ENCODE data around the gene TACSTD2. TPM values are rescaled to one million over a fixed set of nuclear protein-coding genes. Genes with fewer than 3 reads are reported as not detected.

The TACSTD2 gene
- total RNA-seq, 1 experiment from 2014 or later: not detected

DNA sequence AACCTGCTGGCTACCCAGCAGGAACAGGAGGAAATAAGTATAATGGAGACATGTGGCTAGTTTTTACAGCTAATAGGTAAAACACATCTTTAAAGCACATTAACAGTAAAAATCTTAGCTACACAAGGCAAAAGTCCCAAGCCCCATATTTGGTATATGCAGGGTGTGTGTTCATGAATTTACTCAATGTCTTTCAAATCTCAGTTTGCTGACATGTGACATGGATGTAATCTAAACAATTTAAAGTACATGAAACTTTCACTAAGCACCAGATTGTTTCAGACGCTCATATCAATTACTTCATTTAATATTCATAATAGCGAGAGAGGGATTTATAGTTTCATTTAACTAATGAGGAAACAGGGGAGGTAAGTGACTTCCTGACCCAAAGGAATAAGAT, 3.9 kb downstream of the TACSTD2 start:
- intact Hi-C loops (cut with micrococcal nuclease; ENCODE audit: unreplicated experiment): no loop called here
- H3K4me1 ChIP-seq (ENCODE audit: insufficient read depth, low read length, poor library complexity, severe bottlenecking): no peaks in the 10 kb centered on the region
- H3K4me3 ChIP-seq (ENCODE audit: low read depth, low read length, poor library complexity, severe bottlenecking): no peak overlapping the region
- POLR2A ChIA-PET (ENCODE audit: low non-redundant PET): no interaction called here
- no TSS peak for BruUV-seq (replicated peaks)
- no peak overlapping the region for H3K27ac ChIP-seq (ENCODE audit: low read depth, low read length, poor library complexity, severe bottlenecking)
- no peaks in the 10 kb centered on the region for H3K9me3 ChIP-seq (ENCODE audit: low read depth, low read length, poor library complexity, severe bottlenecking)
- no peaks in the 10 kb centered on the region for H3K36me3 ChIP-seq (ENCODE audit: insufficient read depth, low read length, poor library complexity, severe bottlenecking)
- CTCF ChIA-PET: no interaction called here
- peaks cover 67% of the 10 kb centered on the region for H3K27me3 ChIP-seq (replicated peaks; ENCODE audit: insufficient read depth, low read depth, low read length, poor library complexity)
- TF ChIP-seq EZH2 (IDR thresholded peaks at IDR 0.05; ENCODE audit: borderline replicate concordance, low read depth, low read length, poor library complexity, severe bottlenecking): no peak
- no peak for TF ChIP-seq CTCF (conservative IDR thresholded peaks at IDR 0.05; ENCODE audit: low read depth, low read length)
- DNase-seq (ENCODE audit: low spot score): no peak

DNA sequence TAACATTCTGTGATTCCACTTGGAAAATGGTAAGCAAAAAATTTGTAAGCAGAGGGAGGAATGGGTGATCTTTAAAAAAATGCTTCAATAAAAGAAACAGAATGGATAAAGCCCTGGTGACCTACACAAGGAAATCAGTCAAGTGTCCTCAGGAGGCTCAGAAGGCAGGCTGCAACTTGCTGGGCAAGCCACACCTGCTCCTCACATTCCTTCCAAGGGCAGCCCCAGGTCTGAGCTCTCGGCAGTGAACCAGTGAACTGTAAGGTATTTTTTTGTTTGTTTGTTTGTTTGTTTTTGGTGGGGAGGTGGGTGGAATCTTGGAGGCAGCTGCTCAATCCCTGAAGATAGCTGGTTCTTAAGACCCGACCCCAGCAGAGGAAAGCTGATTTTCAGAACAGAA, 4.4 kb downstream of the TACSTD2 start:
- intact Hi-C loops (cut with micrococcal nuclease; ENCODE audit: unreplicated experiment): no loop called here
- Histone ChIP-seq H3K36me3 (ENCODE audit: insufficient read depth, low read length, poor library complexity, severe bottlenecking) (no peaks in the 10 kb centered on the region), H3K27me3 (replicated peaks; ENCODE audit: insufficient read depth, low read depth, low read length, poor library complexity) (peaks cover 62% of the 10 kb centered on the region), H3K27ac (ENCODE audit: low read depth, low read length, poor library complexity, severe bottlenecking) (no peak overlapping the region), H3K4me1 (ENCODE audit: insufficient read depth, low read length, poor library complexity, severe bottlenecking) (no peaks in the 10 kb centered on the region), H3K9me3 (ENCODE audit: low read depth, low read length, poor library complexity, severe bottlenecking) (no peaks in the 10 kb centered on the region), H3K4me3 (ENCODE audit: low read depth, low read length, poor library complexity, severe bottlenecking) (no peak overlapping the region)
- no TSS peak for BruUV-seq (replicated peaks)
- CTCF ChIA-PET: no interaction called here
- POLR2A ChIA-PET (ENCODE audit: low non-redundant PET): no interaction called here
- TF ChIP-seq EZH2 (IDR thresholded peaks at IDR 0.05; ENCODE audit: borderline replicate concordance, low read depth, low read length, poor library complexity, severe bottlenecking) (no peak), CTCF (conservative IDR thresholded peaks at IDR 0.05; ENCODE audit: low read depth, low read length) (no peak)
- DNase-seq (ENCODE audit: low spot score): no peak

DNA sequence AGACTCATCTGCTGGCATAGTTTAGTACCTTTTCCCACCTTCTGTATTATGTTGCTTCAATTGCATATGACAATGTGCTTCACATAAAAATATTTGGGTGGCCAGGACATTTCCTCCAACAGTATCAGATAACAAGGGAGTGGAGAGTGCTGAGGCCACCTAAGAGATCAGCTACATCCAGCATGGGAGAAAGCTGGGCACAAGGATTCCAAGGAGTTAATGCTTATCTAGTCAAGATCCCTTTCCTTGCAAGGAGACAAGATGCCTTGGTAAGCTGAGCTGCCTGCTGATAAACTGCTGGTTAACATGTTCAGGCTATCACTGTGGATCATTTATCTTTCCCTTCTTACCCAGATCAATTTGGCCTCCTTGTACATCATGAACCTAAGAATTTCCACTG, 5.4 kb downstream of the TACSTD2 start:
- no peak overlapping the region for H3K4me3 ChIP-seq (ENCODE audit: low read depth, low read length, poor library complexity, severe bottlenecking)
- no peaks in the 10 kb centered on the region for H3K9me3 ChIP-seq (ENCODE audit: low read depth, low read length, poor library complexity, severe bottlenecking)
- H3K36me3 ChIP-seq (ENCODE audit: insufficient read depth, low read length, poor library complexity, severe bottlenecking): no peaks in the 10 kb centered on the region
- BruUV-seq (replicated peaks): no TSS peak
- CTCF ChIA-PET: no interaction called here
- TF ChIP-seq CTCF (conservative IDR thresholded peaks at IDR 0.05; ENCODE audit: low read depth, low read length): no peak
- TF ChIP-seq EZH2 (IDR thresholded peaks at IDR 0.05; ENCODE audit: borderline replicate concordance, low read depth, low read length, poor library complexity, severe bottlenecking): no peak
- peaks cover 52% of the 10 kb centered on the region for H3K27me3 ChIP-seq (replicated peaks; ENCODE audit: insufficient read depth, low read depth, low read length, poor library complexity)
- intact Hi-C loops (cut with micrococcal nuclease; ENCODE audit: unreplicated experiment): no loop called here
- DNase-seq (ENCODE audit: low spot score): no peak
- no peak overlapping the region for H3K27ac ChIP-seq (ENCODE audit: low read depth, low read length, poor library complexity, severe bottlenecking)
- no peaks in the 10 kb centered on the region for H3K4me1 ChIP-seq (ENCODE audit: insufficient read depth, low read length, poor library complexity, severe bottlenecking)
- POLR2A ChIA-PET (ENCODE audit: low non-redundant PET): no interaction called here
